ENCODE results near the gene TBX5. TPM values are rescaled to one million over a fixed set of nuclear protein-coding genes. Genes with fewer than 3 reads are reported as not detected.

Gene TBX5
- total RNA-seq, 2 experiments from 2014 or later: not detected

DNA sequence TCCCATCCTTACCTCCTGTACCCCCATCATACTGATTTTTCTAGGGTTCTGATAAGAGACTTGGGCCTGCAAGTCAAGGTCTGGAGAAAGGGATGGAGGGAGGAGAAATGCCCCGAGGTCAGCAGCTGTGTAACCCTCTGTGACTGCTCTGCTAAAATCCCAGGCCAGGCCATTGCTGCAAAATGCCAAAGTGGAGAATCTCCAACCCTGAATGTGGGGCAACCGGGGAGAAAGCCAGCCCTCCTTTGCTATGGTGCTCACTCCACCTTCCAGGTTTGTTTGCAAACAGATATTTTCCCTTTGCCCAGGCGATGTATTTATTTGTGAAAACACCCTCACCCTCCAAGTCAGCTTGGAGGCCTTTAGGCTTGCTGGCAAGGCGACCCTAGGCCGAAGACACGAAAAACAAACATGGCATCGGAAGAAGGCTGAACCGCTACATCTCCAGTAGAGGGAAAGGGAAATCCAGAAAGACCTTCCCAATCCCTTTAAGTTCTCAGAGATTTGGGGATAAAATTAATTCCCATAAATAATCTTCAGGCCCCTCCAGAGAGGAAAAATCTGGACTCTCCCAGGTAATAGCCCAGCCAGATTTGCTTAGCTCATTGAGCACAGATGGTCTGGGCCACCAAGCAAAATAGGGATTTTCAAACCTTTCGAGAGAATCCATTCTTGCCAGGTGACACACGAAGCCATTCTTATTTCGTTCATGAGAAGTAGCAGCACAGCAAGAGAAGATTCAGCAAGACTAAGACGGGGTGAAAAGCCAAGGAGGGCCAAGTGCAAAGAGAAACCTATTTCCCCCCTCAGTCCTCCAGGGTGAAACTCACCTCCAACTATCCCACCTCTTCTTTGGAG is 1.3 kb upstream of the TBX5 start:
- peaks cover 4% of the 10 kb centered on the region for H3K4me1 Mint-ChIP-seq
- H3K36me3 Mint-ChIP-seq (ENCODE audit: low read depth): peaks cover 4% of the 10 kb centered on the region
- POLR2A ChIA-PET: no interaction called here
- H3K9me3 Mint-ChIP-seq: no peaks in the 10 kb centered on the region
- no peak overlapping the region for H3K4me3 Mint-ChIP-seq
- no peak for DNase-seq
- H3K27ac Mint-ChIP-seq: no peak overlapping the region
- CTCF ChIA-PET: no interaction called here
- peaks cover 96% of the 10 kb centered on the region for H3K27me3 Mint-ChIP-seq

DNA sequence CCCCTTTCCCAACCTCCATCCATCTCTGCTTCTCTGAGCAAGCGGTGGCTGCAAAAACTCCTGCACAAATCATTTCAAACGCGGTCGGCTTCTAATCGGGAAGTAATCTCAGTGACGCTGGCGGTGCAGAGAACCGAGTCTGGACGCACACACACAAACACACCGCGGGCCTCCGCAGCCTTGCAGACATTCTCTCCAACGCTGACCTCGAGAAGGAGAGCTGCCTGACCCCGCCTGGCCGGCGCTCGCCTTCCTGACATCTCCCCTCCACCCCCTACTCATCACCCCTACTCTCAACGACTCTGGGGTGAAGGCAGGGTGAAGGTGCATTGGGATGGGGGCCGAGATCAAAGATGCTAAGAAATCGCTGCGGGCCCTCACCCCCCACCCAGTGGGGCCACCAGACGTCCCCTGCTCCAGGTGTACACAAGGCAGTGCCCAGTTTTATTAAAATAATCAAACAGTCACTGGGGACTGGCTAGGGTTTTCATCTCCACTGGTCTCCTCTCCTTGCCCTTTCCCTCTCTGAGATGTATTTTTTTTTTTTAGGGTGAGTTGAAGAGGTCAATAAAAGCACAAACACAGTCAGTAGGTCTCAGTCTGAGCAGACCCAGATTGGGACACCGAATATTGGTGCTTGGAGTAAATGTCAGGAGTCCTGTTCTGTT is 506 bp upstream of the TBX5 start:
- peaks cover 4% of the 10 kb centered on the region for H3K36me3 Mint-ChIP-seq (ENCODE audit: low read depth)
- H3K27me3 Mint-ChIP-seq: peaks cover 96% of the 10 kb centered on the region
- H3K4me1 Mint-ChIP-seq: peaks cover 4% of the 10 kb centered on the region
- no peaks in the 10 kb centered on the region for H3K9me3 Mint-ChIP-seq
- no peak overlapping the region for H3K4me3 Mint-ChIP-seq
- ChIA-PET POLR2A (no interaction called here), CTCF (no interaction called here)
- no peak overlapping the region for H3K27ac Mint-ChIP-seq
- no peak for DNase-seq

DNA sequence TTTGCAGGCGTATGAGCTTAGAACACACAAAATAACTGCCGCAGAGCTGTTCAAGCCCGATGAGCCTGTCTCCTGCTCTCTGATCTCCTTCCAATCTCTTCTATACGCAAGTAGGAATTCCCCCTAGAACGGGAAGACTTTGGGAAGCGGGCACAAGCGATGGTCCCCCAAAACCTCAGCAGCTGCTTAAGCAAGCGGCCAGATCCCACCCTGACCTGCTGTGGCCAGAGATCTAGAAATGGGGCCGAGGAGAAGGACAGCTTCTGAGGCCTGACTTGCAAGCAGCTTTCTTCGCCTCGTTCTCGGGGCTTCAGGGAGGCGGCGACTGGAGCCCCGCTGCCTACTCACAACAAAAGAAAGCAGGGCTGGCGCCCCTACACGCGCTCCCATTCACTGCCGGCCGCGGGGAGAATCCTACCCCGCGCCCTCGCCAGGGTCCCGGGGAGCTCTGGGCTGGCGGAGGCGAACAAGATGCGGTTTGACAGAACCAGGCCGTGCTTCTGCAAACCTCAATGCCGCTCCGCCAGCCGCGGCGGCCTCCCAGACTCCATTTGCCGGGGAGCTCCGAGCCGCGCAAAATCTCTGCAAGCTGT is 922 bp downstream of the TBX5 start:
- no peak for DNase-seq
- ChIA-PET POLR2A (no interaction called here), CTCF (interaction anchor here (1.5 kb wide), 1 partner anchor 34 kb away, joined by 5 read pairs; no protein-coding TSS in a partner anchor)
- Mint-ChIP-seq H3K36me3 (ENCODE audit: low read depth) (peaks cover 4% of the 10 kb centered on the region), H3K4me3 (no peak overlapping the region), H3K4me1 (peaks cover 4% of the 10 kb centered on the region), H3K27me3 (peaks cover 93% of the 10 kb centered on the region), H3K9me3 (no peaks in the 10 kb centered on the region), H3K27ac (no peak overlapping the region)

DNA sequence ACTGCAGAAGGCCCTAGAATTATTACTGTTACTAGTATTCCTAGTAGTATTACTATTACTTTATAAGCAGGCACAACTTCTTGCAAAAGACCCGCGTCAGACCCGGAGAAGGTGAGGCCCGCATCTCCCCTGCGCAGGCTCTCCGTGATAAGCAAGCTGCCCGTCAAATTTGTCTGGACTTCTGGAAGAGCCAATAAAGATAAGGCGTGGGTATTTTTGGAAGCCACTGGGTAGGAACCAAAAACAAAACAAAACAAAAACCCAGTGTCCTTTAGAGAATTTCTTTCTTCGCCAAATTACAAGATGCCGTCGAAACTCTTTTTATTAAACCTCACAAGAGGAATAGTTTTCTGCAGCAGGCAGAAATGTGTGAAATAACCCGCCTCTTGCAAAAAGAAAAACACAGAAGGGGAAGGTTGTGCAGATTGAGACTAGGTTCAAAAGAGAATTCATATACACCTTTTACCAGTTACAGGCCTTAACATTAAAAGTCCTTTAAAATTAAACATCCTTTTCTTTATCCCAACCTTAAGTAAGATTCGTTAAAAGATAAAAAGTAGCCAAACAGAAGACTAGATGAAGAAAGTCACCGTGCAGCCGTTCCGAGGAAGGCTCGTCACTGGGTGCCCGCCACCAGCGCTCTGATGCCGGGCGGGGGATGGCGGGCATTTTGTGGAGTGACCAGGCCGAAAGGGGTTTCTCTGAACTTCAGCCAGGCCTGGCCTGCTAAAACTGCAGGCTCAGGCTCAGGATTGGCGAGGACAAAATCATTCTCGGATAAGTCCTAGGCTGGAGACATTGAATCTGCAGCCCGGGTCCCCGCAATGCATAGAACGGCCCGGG is 1.6 kb downstream of the TBX5 start:
- Mint-ChIP-seq H3K36me3 (ENCODE audit: low read depth) (peaks cover 4% of the 10 kb centered on the region), H3K9me3 (no peaks in the 10 kb centered on the region), H3K27me3 (peaks cover 93% of the 10 kb centered on the region), H3K27ac (no peak overlapping the region), H3K4me3 (no peak overlapping the region), H3K4me1 (peaks cover 4% of the 10 kb centered on the region)
- ChIA-PET CTCF (interaction anchor here (1.5 kb wide), 1 partner anchor 35 kb away, joined by 5 read pairs; no protein-coding TSS in a partner anchor), POLR2A (no interaction called here)
- no peak for DNase-seq

DNA sequence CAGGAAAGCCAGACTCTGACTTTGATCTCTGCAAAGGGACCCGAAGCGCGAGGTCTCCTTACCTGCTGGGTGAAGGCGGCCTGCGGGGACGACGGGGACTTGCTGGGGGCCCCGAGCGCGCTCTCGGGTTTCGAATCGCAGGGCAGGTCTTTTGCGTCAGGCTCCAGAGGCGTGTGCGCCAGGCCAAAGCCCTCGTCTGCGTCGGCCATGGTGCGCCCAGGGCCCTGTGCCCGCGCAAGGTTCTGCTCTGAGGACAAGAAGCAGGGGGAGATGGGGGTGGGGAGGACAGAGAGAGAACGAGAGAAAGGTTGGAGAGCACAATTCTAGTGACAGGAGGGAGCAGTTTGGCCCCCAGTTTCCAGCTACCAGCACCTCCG is 2.3 kb downstream of the TBX5 start:
- no peak for DNase-seq
- peaks cover 3% of the 10 kb centered on the region for H3K4me1 Mint-ChIP-seq
- H3K27ac Mint-ChIP-seq: peak overlapping the region; percentile 22
- H3K9me3 Mint-ChIP-seq: no peaks in the 10 kb centered on the region
- POLR2A ChIA-PET: no interaction called here
- H3K27me3 Mint-ChIP-seq: peaks cover 95% of the 10 kb centered on the region
- H3K36me3 Mint-ChIP-seq (ENCODE audit: low read depth): peaks cover 4% of the 10 kb centered on the region
- H3K4me3 Mint-ChIP-seq: no peak overlapping the region
- CTCF ChIA-PET: no interaction called here

DNA sequence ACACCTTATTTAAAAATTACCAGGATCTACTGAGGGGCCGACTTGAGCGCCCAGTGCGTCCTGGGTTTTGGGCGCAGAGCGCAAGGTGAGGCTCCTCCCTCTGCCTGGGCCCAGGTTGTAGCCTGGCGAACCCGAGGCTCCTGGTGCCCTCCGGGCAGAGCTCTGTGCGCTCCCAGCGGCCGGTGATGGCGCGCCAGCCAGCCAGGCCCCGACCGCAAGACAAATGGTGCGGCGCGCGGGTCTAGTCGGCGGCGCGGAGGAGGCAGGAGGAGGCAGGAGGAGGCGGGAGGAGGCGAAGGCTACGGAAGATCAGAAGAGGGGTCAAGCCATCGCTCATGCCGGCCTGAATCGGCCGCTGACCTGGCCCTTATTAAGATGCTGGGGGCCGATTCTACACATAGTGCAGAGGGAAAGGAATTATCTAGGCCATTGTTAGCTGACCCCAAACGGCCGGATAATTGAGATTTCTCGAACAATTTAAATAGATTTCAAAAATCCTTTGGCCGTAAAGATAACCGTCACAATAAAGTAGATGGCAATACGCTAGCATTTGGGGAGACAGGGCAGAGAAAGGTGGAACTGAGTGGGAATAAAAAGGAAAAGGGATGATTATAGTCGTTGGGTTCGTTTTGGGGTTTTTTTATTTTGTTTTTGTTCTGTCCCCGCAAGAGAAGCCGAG is 2.8 kb downstream of the TBX5 start:
- Mint-ChIP-seq H3K27ac (peak overlapping the region; percentile 50), H3K27me3 (peaks cover 95% of the 10 kb centered on the region), H3K4me1 (peaks cover 2% of the 10 kb centered on the region), H3K9me3 (no peaks in the 10 kb centered on the region), H3K36me3 (ENCODE audit: low read depth) (peaks cover 4% of the 10 kb centered on the region), H3K4me3 (no peak overlapping the region)
- CTCF ChIA-PET: no interaction called here
- POLR2A ChIA-PET: no interaction called here
- DNase-seq: no peak

DNA sequence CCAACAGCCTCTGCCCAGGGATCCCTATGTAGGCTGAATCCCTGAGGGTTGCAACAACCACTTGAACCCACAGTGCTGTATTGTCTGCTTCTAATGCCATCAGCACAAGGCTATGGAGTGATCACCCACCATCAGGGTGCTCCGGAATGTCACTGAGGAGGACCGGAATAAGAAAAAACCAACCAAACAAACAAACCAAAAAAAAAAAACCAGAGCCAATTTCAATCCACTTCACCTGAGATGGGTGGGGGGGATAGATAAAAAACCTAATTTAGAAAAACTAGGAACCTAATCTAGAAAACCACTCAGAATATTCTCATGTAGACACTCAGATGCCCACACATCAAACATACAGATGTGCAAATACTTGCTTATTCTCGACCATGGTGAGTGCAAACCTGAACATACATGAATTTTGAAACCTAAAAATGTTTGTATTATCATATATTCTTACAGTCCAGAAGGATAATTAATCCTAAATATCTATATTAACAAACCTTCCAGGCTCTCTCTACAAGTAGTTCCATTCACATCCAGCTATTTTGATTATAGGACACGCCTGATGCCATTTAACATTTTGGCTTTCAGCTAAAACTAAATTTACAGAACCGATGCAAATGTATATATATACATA is 3.7 kb downstream of the TBX5 start:
- Mint-ChIP-seq H3K4me3 (no peak overlapping the region), H3K4me1 (no peaks in the 10 kb centered on the region), H3K27me3 (peaks cover 95% of the 10 kb centered on the region), H3K27ac (no peak overlapping the region), H3K9me3 (no peaks in the 10 kb centered on the region), H3K36me3 (ENCODE audit: low read depth) (peaks cover 2% of the 10 kb centered on the region)
- DNase-seq: no peak
- ChIA-PET CTCF (no interaction called here), POLR2A (no interaction called here)

DNA sequence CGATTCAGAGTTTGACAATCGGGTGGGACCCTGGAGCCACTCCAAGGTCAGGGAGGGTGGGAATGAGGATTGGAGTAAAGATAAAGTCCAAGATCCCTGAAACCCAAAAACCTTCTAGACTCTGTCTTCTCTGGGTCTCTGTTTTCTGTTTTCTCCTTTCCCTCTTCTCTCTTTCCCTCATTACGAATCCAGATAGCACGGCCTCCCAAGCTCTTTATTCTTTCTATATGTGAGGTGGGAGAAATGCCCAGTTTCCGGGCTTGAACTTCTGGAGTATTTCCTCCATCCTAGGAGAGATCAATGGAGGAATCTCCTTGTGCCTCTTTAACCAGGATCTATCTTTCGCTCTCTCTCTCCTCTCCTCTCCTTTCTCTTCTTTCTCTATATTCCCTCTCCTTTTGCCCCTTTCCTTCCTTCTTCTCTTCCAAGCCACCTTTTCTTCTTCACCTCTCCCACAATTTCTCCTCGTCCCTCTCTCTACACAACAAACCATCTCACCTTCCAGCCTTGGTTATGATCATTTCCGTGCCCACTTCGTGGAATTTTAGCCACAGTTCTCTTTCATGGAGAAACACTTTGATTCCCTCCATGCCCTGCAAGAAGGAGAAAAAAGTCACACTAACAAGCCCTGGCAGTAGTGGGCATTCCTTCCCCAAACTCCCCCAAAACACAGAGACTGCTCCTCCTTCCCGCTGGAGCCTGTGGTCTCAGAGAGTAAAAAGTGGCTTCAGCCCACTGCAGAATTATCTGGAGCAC is 4.4 kb downstream of the TBX5 start:
- CTCF ChIA-PET: no interaction called here
- H3K9me3 Mint-ChIP-seq: no peaks in the 10 kb centered on the region
- H3K4me1 Mint-ChIP-seq: no peaks in the 10 kb centered on the region
- H3K27ac Mint-ChIP-seq: no peak overlapping the region
- POLR2A ChIA-PET: no interaction called here
- DNase-seq: no peak
- peak overlapping the region; percentile 1 for H3K4me3 Mint-ChIP-seq
- peaks cover 95% of the 10 kb centered on the region for H3K27me3 Mint-ChIP-seq
- peaks cover 2% of the 10 kb centered on the region for H3K36me3 Mint-ChIP-seq (ENCODE audit: low read depth)

DNA sequence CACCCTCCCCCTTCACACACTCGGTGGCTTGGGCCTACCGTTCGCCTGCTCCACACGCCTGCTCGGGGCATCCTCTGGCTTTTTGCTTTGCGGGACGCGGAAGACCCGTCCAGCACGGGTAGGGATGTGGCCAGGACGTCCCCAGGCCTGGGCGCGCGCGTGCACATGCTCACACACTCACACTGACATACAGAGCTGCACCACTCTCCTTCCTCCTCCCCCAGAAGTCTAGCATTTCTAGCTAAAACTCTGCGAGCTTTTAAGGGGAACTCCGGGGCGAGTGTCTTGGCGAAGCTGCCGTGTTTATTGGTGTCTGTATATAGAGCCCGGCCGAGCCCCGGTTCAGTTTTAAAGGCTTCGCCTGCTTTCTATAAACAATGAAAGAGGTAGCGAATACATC is 5.0 kb downstream of the TBX5 start:
- Mint-ChIP-seq H3K36me3 (ENCODE audit: low read depth) (peaks cover 2% of the 10 kb centered on the region), H3K9me3 (no peaks in the 10 kb centered on the region), H3K27me3 (peaks cover 92% of the 10 kb centered on the region), H3K27ac (no peak overlapping the region), H3K4me1 (no peaks in the 10 kb centered on the region), H3K4me3 (no peak overlapping the region)
- ChIA-PET POLR2A (no interaction called here), CTCF (no interaction called here)
- no peak for DNase-seq

DNA sequence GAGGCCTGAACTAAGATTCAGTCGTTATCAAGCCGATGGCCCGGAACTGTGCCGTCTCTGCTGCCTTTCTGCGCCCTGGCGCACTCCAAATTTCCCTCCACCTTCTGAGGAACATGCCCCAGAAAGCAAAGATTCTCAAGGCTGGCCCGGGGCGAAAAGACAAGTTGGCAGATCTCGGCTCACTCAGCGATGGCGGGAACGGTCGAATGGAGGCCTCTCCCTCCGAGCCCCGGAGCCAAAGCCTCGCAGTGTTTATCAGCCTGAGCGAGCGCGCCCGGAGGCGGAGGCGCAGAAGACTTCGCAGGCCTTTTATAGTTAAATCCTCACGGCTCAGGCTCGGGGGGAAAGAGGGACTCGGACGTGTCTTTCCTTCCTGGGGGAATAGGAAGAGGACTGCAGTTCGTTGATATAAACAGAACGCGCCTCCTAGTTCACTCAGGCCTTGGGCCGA is 5.6 kb downstream of the TBX5 start:
- POLR2A ChIA-PET: no interaction called here

DNA sequence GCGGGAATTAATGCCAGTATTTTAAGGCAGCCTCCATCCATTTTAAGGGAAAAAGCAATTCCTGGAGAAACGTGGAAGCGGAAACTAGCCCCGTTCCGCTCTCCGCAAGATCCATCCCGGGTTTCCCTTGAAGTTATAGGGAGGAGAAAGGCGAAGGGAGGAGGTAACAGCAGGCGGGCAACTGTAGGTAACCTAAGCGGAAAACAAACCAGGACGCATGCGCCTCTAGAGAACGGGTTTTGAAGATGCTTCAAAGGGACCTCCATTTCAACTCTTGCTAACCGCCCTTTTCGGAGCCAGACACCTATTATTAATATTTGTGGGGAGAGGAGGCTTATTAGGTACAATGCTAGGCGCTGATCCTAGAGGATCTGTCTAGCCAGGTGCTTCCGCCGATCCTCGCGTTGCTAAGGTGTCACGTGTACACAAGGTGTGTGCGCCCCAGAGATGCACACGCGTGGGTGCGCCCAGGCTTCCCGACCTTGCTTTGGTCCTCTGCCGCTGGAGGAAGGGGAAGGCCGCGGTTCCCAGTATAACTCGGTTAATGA is 6.2 kb downstream of the TBX5 start:
- Mint-ChIP-seq H3K9me3 (no peaks in the 10 kb centered on the region), H3K4me3 (no peak overlapping the region), H3K36me3 (ENCODE audit: low read depth) (peaks cover 2% of the 10 kb centered on the region), H3K27me3 (peaks cover 93% of the 10 kb centered on the region), H3K4me1 (no peaks in the 10 kb centered on the region), H3K27ac (no peak overlapping the region)
- POLR2A ChIA-PET: no interaction called here
- CTCF ChIA-PET: no interaction called here
- no peak for DNase-seq

More for the DNA sequence above, 5.6 kb downstream of the TBX5 start:
- DNase-seq: no peak
- CTCF ChIA-PET: no interaction called here
- Mint-ChIP-seq H3K4me3 (no peak overlapping the region), H3K27me3 (peaks cover 92% of the 10 kb centered on the region), H3K27ac (no peak overlapping the region), H3K9me3 (no peaks in the 10 kb centered on the region), H3K36me3 (ENCODE audit: low read depth) (peaks cover 2% of the 10 kb centered on the region), H3K4me1 (no peaks in the 10 kb centered on the region)

All from activated CD4-positive, alpha-beta T cell treated with anti-CD3 and anti-CD28 coated beads, Interleukin-2, amount 10 ng/mL, durations not matched to agents 7 days and 5 days (primary cell).